KMS-11 (cell line): ENCODE measurements around the gene OR7C2.
"Not testable (repeated sequence)": the region's sequence is repeated elsewhere in the genome, so short reads cannot be mapped to it uniquely, and the experiment has no call there.

ENCODE experiments used
- H2AFZ ChIP-seq: fragments of 200-600 bp; sonication (generic); 2 replicates; pipeline ENCODE4 v1.6.1; 2016; ENCODE audit warnings: antibody characterized with exemption, mixed run types, low read depth
- H3K27ac ChIP-seq: fragments of 200-600 bp; sonication (generic); 2 replicates; pipeline ENCODE4 v1.6.1; 2016; ENCODE audit warnings: mild to moderate bottlenecking, mixed run types
- H3K27me3 ChIP-seq: fragments of 200-600 bp; sonication (generic); 2 replicates; pipeline ENCODE4 v1.6.1; 2017; ENCODE audit warnings: mild to moderate bottlenecking, low read depth, mixed run types, moderate library complexity; ENCODE audit not compliant: insufficient read depth
- H3K36me3 ChIP-seq: fragments of 200-600 bp; sonication (generic); 2 replicates; pipeline ENCODE4 v1.6.1; 2017; ENCODE audit warnings: mild to moderate bottlenecking, mixed run types; ENCODE audit not compliant: insufficient read depth
- H3K4me1 ChIP-seq: fragments of 200-600 bp; sonication (generic); 2 replicates; pipeline ENCODE4 v1.6.1; 2016; ENCODE audit warnings: mild to moderate bottlenecking, low read depth, mixed run types; ENCODE audit not compliant: poor library complexity, severe bottlenecking
- H3K4me2 ChIP-seq: fragments of 200-600 bp; sonication (generic); 2 replicates; pipeline ENCODE4 v1.7.0; 2016; ENCODE audit warnings: mild to moderate bottlenecking, mixed run types
- H3K4me3 ChIP-seq: fragments of 200-600 bp; sonication (generic); IDR thresholded peaks from 2 replicates; pipeline ENCODE4 v1.6.1; 2017; ENCODE audit warnings: low read depth, low read length, mixed read lengths; ENCODE audit not compliant: insufficient read depth
- H3K79me2 ChIP-seq: fragments of 200-600 bp; sonication (generic); 2 replicates; pipeline ENCODE4 v1.6.1; 2016; ENCODE audit warnings: low read depth, mixed run types; ENCODE audit not compliant: insufficient read depth
- H3K9ac ChIP-seq: fragments of 200-600 bp; sonication (generic); 2 replicates; pipeline ENCODE4 v1.6.1; 2016; ENCODE audit warnings: mild to moderate bottlenecking, mixed run types
- H4K20me1 ChIP-seq: fragments of 200-600 bp; sonication (generic); 2 replicates; pipeline ENCODE4 v1.6.1; 2016; ENCODE audit warnings: mild to moderate bottlenecking, mixed run types; ENCODE audit not compliant: insufficient read depth
- TF ChIP-seq, protein P1 (sequence below): fragments of 200-600 bp; sonication (generic); conservative IDR thresholded peaks from 2 replicates; pipeline ENCODE4 v1.6.1; 2017; ENCODE audit warnings: low read depth, mild to moderate bottlenecking, antibody characterized with exemption, low read length, moderate library complexity, mixed read lengths

The OR7C2 gene

GRCh38 chr19:14944456-14944855 is 3.2 kb downstream of the OR7C2 start:
- Histone ChIP-seq H3K4me2 (no peak overlapping the region), H3K4me1 (no peaks in the 10 kb centered on the region)

GRCh38 chr19:14949413-14949812 is 8.1 kb downstream of the OR7C2 start:
- H3K27ac ChIP-seq, H4K20me1 ChIP-seq, H3K4me1 ChIP-seq, H3K4me3 ChIP-seq, H3K9ac ChIP-seq, H3K27me3 ChIP-seq, H2AFZ ChIP-seq, H3K36me3 ChIP-seq, H3K4me2 ChIP-seq, H3K79me2 ChIP-seq: not testable (repeated sequence)

More at GRCh38 chr19:14944456-14944855, 3.2 kb downstream of the OR7C2 start:
- Histone ChIP-seq H3K79me2 (no peaks in the 10 kb centered on the region), H3K4me3 (no peak overlapping the region), H3K27me3 (peaks cover 13% of the 10 kb centered on the region; the same call in 1 of the 2 replicates), H3K27ac (no peak overlapping the region), H3K36me3 (no peaks in the 10 kb centered on the region), H4K20me1 (no peaks in the 10 kb centered on the region), H3K9ac (no peak overlapping the region), H2AFZ (no peak overlapping the region)
- TF ChIP-seq, protein P1, sequence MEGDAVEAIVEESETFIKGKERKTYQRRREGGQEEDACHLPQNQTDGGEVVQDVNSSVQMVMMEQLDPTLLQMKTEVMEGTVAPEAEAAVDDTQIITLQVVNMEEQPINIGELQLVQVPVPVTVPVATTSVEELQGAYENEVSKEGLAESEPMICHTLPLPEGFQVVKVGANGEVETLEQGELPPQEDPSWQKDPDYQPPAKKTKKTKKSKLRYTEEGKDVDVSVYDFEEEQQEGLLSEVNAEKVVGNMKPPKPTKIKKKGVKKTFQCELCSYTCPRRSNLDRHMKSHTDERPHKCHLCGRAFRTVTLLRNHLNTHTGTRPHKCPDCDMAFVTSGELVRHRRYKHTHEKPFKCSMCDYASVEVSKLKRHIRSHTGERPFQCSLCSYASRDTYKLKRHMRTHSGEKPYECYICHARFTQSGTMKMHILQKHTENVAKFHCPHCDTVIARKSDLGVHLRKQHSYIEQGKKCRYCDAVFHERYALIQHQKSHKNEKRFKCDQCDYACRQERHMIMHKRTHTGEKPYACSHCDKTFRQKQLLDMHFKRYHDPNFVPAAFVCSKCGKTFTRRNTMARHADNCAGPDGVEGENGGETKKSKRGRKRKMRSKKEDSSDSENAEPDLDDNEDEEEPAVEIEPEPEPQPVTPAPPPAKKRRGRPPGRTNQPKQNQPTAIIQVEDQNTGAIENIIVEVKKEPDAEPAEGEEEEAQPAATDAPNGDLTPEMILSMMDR: no peak

DNA sequence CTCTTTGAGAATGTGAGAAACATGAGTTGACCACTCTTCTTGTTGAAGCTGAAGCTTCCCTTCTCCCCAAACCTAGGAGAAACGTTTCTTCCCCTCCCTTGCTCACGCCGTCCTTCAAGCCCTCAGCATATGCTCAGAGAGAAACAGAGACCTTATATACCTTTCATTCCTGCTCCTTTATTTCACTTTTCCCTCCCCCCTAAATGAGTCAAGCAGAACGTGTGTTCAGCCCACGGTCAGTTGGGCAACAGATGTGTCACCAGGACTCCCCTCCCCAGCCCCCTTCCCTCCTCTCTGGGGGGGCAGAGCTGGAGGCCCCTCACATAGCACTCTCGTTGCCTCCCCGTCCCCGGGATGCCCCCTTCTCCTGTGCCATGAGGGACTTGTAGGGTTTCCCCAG is 8.6 kb downstream of the OR7C2 start:
- Histone ChIP-seq H3K27me3 (no peaks in the 10 kb centered on the region; the same call in 1 of the 2 replicates), H2AFZ (no peak overlapping the region)

DNA sequence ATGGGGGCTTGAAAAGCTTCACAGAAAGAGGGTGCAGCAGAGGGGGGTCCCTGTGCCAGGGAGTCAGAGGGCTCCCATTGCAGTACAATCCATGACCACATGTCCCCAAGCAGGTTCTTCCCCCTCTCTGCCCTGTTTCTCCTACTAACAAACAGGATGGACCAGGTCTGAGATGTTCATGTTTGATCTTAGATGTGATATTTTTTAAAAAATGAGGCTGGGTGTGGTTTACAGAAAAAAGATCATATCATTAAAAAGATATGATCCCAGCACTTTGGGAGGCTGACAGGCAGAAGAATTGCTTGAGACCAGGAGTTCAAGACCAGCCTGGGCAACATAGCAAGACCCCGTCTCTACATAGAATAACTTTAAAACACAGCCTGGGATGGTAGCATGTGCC is 9.1 kb downstream of the OR7C2 start:
- no peak overlapping the region for H3K4me3 ChIP-seq
- no peak overlapping the region for H3K4me2 ChIP-seq
- no peak overlapping the region for H3K27ac ChIP-seq
- TF ChIP-seq, protein P1: no peak
- no peak overlapping the region for H2AFZ ChIP-seq
- no peaks in the 10 kb centered on the region; the same call in 1 of the 2 replicates for H3K27me3 ChIP-seq
- H3K36me3 ChIP-seq: no peaks in the 10 kb centered on the region
- no peak overlapping the region for H3K9ac ChIP-seq
- H3K79me2 ChIP-seq: no peaks in the 10 kb centered on the region
- H3K4me1 ChIP-seq: no peaks in the 10 kb centered on the region
- no peaks in the 10 kb centered on the region for H4K20me1 ChIP-seq

More for the DNA sequence above, 8.6 kb downstream of the OR7C2 start:
- Histone ChIP-seq H3K79me2 (no peaks in the 10 kb centered on the region), H3K4me1 (no peaks in the 10 kb centered on the region), H3K4me2 (no peak overlapping the region), H3K9ac (no peak overlapping the region), H3K27ac (no peak overlapping the region), H3K36me3 (no peaks in the 10 kb centered on the region), H3K4me3 (no peak overlapping the region), H4K20me1 (no peaks in the 10 kb centered on the region)
- TF ChIP-seq, protein P1: no peak

GRCh38 chr19:14952767-14953166 is 11.5 kb downstream of the OR7C2 start:
- Histone ChIP-seq H3K9ac (no peak overlapping the region), H3K27ac (no peak overlapping the region), H3K4me3 (no peak overlapping the region), H3K79me2 (no peaks in the 10 kb centered on the region), H3K36me3 (no peaks in the 10 kb centered on the region), H2AFZ (no peak overlapping the region), H3K4me2 (no peak overlapping the region), H3K4me1 (no peaks in the 10 kb centered on the region), H4K20me1 (no peaks in the 10 kb centered on the region), H3K27me3 (no peaks in the 10 kb centered on the region; the same call in 1 of the 2 replicates)
- TF ChIP-seq, protein P1: no peak
